Testis (tissue), 3 donors: ENCODE measurements around the gene WIPF3. TPM values are rescaled to one million over a fixed set of nuclear protein-coding genes. Genes with fewer than 3 reads are reported as not detected.

Source experiments
- DNase-seq: peaks from one replicate; pipeline ENCODE4 v3.0.0-alpha.2; 2019
- H3K27ac ChIP-seq, 2 donors: fragments of 200-600 bp; sonication (generic); one replicate each; pipeline ENCODE4 v1.5.1; 2019
- H3K27me3 ChIP-seq: fragments of 200-600 bp; sonication (generic); one replicate; pipeline ENCODE4 v1.5.1; 2019
- H3K36me3 ChIP-seq: fragments of 200-600 bp; sonication (generic); one replicate; pipeline ENCODE4 v1.5.1; 2017; ENCODE audit warnings: low read depth; ENCODE audit errors: missing control alignments
- H3K4me1 ChIP-seq: fragments of 200-600 bp; sonication (generic); one replicate; pipeline ENCODE4 v1.5.1; 2019
- H3K4me3 ChIP-seq, 2 donors: fragments of 200-600 bp; sonication (generic); one replicate each; pipeline ENCODE4 v1.5.1; 2017 to 2019
- H3K9me3 ChIP-seq: fragments of 200-600 bp; sonication (generic); one replicate; pipeline ENCODE4 v1.5.1; 2017
- CTCF ChIP-seq, 3 experiments: fragments of 450-650 bp in 2 of 3; fragments of 200-600 bp in 1 of 3; sonication (generic) in 1 of 3; IDR thresholded peaks; one replicate each; pipeline ENCODE4 v1.5.1; 2016 to 2019; ENCODE audit warnings: antibody characterized with exemption in 3 of 3, mild to moderate bottlenecking in 2 of 3, moderate library complexity in 1 of 3
- POLR2A ChIP-seq: fragments of 450-650 bp; IDR thresholded peaks from one replicate; pipeline ENCODE4 v1.6.1; 2017; ENCODE audit warnings: antibody characterized with exemption, mild to moderate bottlenecking, moderate library complexity
- WGBS, 2 donors: methylation state at CpG; one replicate each; pipeline ENCODE4 v1.1.5; 2018; 5-methylcytosine and 5-hydroxymethylcytosine counted together
- intact Hi-C: fragments of 100-400 bp; cut with DNase I; formaldehyde crosslinking; loops from one replicate; pipeline ENCODE4 v1.15.1; 2023; ENCODE audit warnings: low total_unique reads
- polyA plus RNA-seq: library from polyadenylated mRNA; stranded (reverse); fragments of 350-450 nt; fragmentation: Illumina TruSeq; extraction: RNeasy Lipid Tissue Mini Kit (QIAGEN cat#74804); gene quantifications from one replicate; pipeline ENCODE4 v1.2.3, GENCODE V29; 2014; ENCODE audit warnings: low read depth, low replicate concordance; ENCODE audit not compliant: insufficient read depth
- total RNA-seq, 2 donors: library from RNA; depleted of rRNA; stranded (reverse); fragments of >200 nt; gene quantifications; one replicate each; pipeline ENCODE4 v1.2.3, GENCODE V29; 2016

The WIPF3 gene
- total and polyA plus RNA-seq, 3 donors from 2014 or later = 42.7 to 110 (median 80.7) TPM

- DNase-seq = peak; percentile 69
- Histone ChIP-seq H3K4me1 (peaks cover 36% of the 10 kb centered on the region), H3K27me3 (no peaks in the 10 kb centered on the region), H3K4me3 (no peak overlapping the region), H3K9me3 (no peaks in the 10 kb centered on the region), H3K36me3 (no peaks in the 10 kb centered on the region), H3K27ac (peak overlapping the region; percentile 77 to 85)
- intact Hi-C loops = no loop called here
- WGBS, 2 donors = 33 to 42% methylated on average over 6 of the region's 6 CpGs
- TF ChIP-seq CTCF (IDR thresholded peaks at IDR 0.05) (no peak), POLR2A (no peak)
Measured at GRCh38 chr7:29770371-29770770, 35.9 kb upstream of the WIPF3 start.

- no peak for DNase-seq
- Histone ChIP-seq H3K9me3 (no peaks in the 10 kb centered on the region), H3K4me1 (peaks cover 28% of the 10 kb centered on the region), H3K36me3 (no peaks in the 10 kb centered on the region), H3K27me3 (no peaks in the 10 kb centered on the region), H3K27ac (peak overlapping the region; percentile 77 to 85), H3K4me3 (no peak overlapping the region)
- WGBS, 2 donors = 60 to 69% methylated on average over 4 of the region's 4 CpGs
- intact Hi-C loops = no loop called here
- no peak for TF ChIP-seq POLR2A
- no peak for TF ChIP-seq CTCF (IDR thresholded peaks at IDR 0.05)
Measured at GRCh38 chr7:29771081-29771816, 35.1 kb upstream of the WIPF3 start.

GRCh38 chr7:29779017-29779416, 27.3 kb upstream of the WIPF3 start:
- 93 to 98% methylated on average over 2 of the region's 2 CpGs for WGBS, 2 donors
- H3K27me3 ChIP-seq = no peaks in the 10 kb centered on the region
- no peaks in the 10 kb centered on the region for H3K4me1 ChIP-seq
- no peak for DNase-seq
- TF ChIP-seq CTCF (IDR thresholded peaks at IDR 0.05) = no peak
- H3K4me3 ChIP-seq = no peak overlapping the region
- H3K9me3 ChIP-seq = no peaks in the 10 kb centered on the region
- no peaks in the 10 kb centered on the region for H3K36me3 ChIP-seq
- H3K27ac ChIP-seq = no peak overlapping the region
- intact Hi-C loops = no loop called here

GRCh38 chr7:29780346-29780745, 26.0 kb upstream of the WIPF3 start:
- TF ChIP-seq POLR2A (no peak), CTCF (IDR thresholded peaks at IDR 0.05) (no peak)
- 83 to 92% methylated on average over 2 of the region's 2 CpGs for WGBS, 2 donors
- no peaks in the 10 kb centered on the region for H3K27me3 ChIP-seq
- intact Hi-C loops = no loop called here
- DNase-seq = no peak
- no peaks in the 10 kb centered on the region for H3K36me3 ChIP-seq
- no peaks in the 10 kb centered on the region for H3K9me3 ChIP-seq
- H3K27ac ChIP-seq = no peak overlapping the region
- H3K4me3 ChIP-seq = no peak overlapping the region
- no peaks in the 10 kb centered on the region for H3K4me1 ChIP-seq

- intact Hi-C loops = no loop called here
- H3K4me3 ChIP-seq = no peak overlapping the region
- no peaks in the 10 kb centered on the region for H3K27me3 ChIP-seq
- WGBS, 2 donors = 80 to 95% methylated on average over 2 of the region's 2 CpGs
- no peak for DNase-seq
- H3K36me3 ChIP-seq = no peaks in the 10 kb centered on the region
- H3K4me1 ChIP-seq = no peaks in the 10 kb centered on the region
- no peaks in the 10 kb centered on the region for H3K9me3 ChIP-seq
- TF ChIP-seq POLR2A (no peak), CTCF (IDR thresholded peaks at IDR 0.05) (no peak)
- H3K27ac ChIP-seq = no peak overlapping the region
Measured at GRCh38 chr7:29783671-29784070, 22.6 kb upstream of the WIPF3 start.
